Keratinocyte (primary cell): ENCODE results near the gene FBXW7. TPM values are rescaled to one million over a fixed set of nuclear protein-coding genes. Genes with fewer than 3 reads are reported as not detected.

Experiments
- DNase-seq: peaks from one replicate; pipeline ENCODE4 v3.0.0-alpha.2; 2011; ENCODE audit warnings: low read depth, missing footprints, low spot score
- FAIRE-seq: peaks from 2 replicates; lab custom pipeline; 2011; peaks lifted over from hg19 to GRCh38; lab: Jason Lieb, UNC
- H2AFZ ChIP-seq: 2 replicates; pipeline ENCODE4 v1.6.0; 2012; ENCODE audit warnings: low read length, control low read depth, inconsistent platforms; ENCODE audit not compliant: control insufficient read depth
- H3K27ac ChIP-seq: 2 replicates; pipeline ENCODE4 v1.5.1; 2011; ENCODE audit warnings: low read length; ENCODE audit not compliant: control insufficient read depth, insufficient read depth
- H3K27me3 ChIP-seq: 3 replicates; pipeline ENCODE4 v1.6.0; 2011; ENCODE audit warnings: low read length; ENCODE audit not compliant: control insufficient read depth, insufficient read depth; ENCODE audit errors: extremely low read depth
- H3K36me3 ChIP-seq, 2 experiments: 2 replicates in 1 of 2; 3 replicates in 1 of 2; pipeline ENCODE4 v1.5.1; 2011; ENCODE audit warnings: low read length in 2 of 2, mild to moderate bottlenecking in 1 of 2; ENCODE audit not compliant: control insufficient read depth in 2 of 2, insufficient read depth in 2 of 2; ENCODE audit errors: extremely low read depth in 1 of 2
- H3K4me1 ChIP-seq: 3 replicates; pipeline ENCODE4 v1.5.1; 2011; ENCODE audit warnings: low read length; ENCODE audit not compliant: control insufficient read depth, insufficient read depth; ENCODE audit errors: extremely low read depth
- H3K4me2 ChIP-seq: 3 replicates; pipeline ENCODE4 v1.6.0; 2011; ENCODE audit warnings: low read depth, low read length; ENCODE audit not compliant: control insufficient read depth, insufficient read depth; ENCODE audit errors: extremely low read depth
- H3K4me3 ChIP-seq, 3 experiments: fragments of 200-600 bp in 1 of 3; sonication (generic) in 1 of 3; 2 replicates in 2 of 3; 3 replicates in 1 of 3; pipeline ENCODE4 v1.5.1; 2011 to 2016; ENCODE audit warnings: low read length in 3 of 3, mild to moderate bottlenecking in 3 of 3, control low read depth in 2 of 3, inconsistent platforms in 1 of 3, low read depth in 1 of 3, mixed read lengths in 1 of 3, mixed run types in 1 of 3, moderate library complexity in 1 of 3; ENCODE audit not compliant: control insufficient read depth in 2 of 3, insufficient read depth in 2 of 3; ENCODE audit errors: extremely low read depth in 1 of 3
- H3K79me2 ChIP-seq: 2 replicates; pipeline ENCODE4 v1.6.0; 2012; ENCODE audit warnings: low read length; ENCODE audit not compliant: control insufficient read depth, insufficient read depth
- H3K9ac ChIP-seq: 3 replicates; pipeline ENCODE4 v1.6.0; 2011; ENCODE audit warnings: low read length; ENCODE audit not compliant: control insufficient read depth, insufficient read depth; ENCODE audit errors: extremely low read depth
- H3K9me1 ChIP-seq: 3 replicates; pipeline ENCODE4 v1.6.0; 2011; ENCODE audit warnings: low read length; ENCODE audit not compliant: control insufficient read depth, insufficient read depth; ENCODE audit errors: extremely low read depth
- H3K9me3 ChIP-seq: 2 replicates; pipeline ENCODE4 v1.5.1; 2012; ENCODE audit warnings: low read depth, low read length; ENCODE audit not compliant: control insufficient read depth
- H4K20me1 ChIP-seq: 3 replicates; pipeline ENCODE4 v1.6.0; 2011; ENCODE audit warnings: low read length; ENCODE audit not compliant: control insufficient read depth, insufficient read depth; ENCODE audit errors: extremely low read depth
- EZH2 ChIP-seq: IDR thresholded peaks from one replicate; pipeline ENCODE4 v1.6.1; 2012; ENCODE audit warnings: inconsistent platforms, mild to moderate bottlenecking, low read length, moderate library complexity
- dilution Hi-C: fragments of 300-500 bp; cut with MboI; formaldehyde crosslinking; loops from one replicate; pipeline ENCODE4 v1.7.0; 2020; ENCODE audit warnings: low sequenced_read_pairs; ENCODE audit not compliant: extremely low pct_ligation_motif_present
- polyA plus RNA-seq, 5 experiments: library from polyadenylated mRNA; depleted of rRNA in 3 of 5; stranded (reverse) in 3 of 5; stranded (forward) in 1 of 5; unstranded in 1 of 5; fragments of >200 nt; gene quantifications; 1 replicate in 1 of 5; 2 replicates in 3 of 5; 3 replicates in 1 of 5; pipeline versions ENCODE4 v1.2.1 to v1.2.3, GENCODE V29; 2011 to 2012; ENCODE audit warnings: missing spikeins in 2 of 5, low read depth in 1 of 5, low replicate concordance in 1 of 5
- TF ChIP-seq, protein P1 (sequence below), 3 experiments: IDR thresholded peaks in 1 of 3; conservative IDR thresholded peaks in 1 of 3; optimal IDR thresholded peaks in 1 of 3; 2 replicates in 2 of 3; 3 replicates in 1 of 3; pipeline versions ENCODE3 to v1.5.1; 2011; ENCODE audit warnings: low read length in 3 of 3, mild to moderate bottlenecking in 3 of 3, moderate library complexity in 2 of 3, control low read depth in 1 of 3, inconsistent platforms in 1 of 3; ENCODE audit not compliant: insufficient read depth in 2 of 3; ENCODE audit errors: extremely low read depth in 1 of 3

FBXW7 gene
- polyA plus RNA-seq, 1 donor (not counting 4 experiments of a cell fraction or from before 2014, with no cell fraction given): 39.6 TPM

DNA sequence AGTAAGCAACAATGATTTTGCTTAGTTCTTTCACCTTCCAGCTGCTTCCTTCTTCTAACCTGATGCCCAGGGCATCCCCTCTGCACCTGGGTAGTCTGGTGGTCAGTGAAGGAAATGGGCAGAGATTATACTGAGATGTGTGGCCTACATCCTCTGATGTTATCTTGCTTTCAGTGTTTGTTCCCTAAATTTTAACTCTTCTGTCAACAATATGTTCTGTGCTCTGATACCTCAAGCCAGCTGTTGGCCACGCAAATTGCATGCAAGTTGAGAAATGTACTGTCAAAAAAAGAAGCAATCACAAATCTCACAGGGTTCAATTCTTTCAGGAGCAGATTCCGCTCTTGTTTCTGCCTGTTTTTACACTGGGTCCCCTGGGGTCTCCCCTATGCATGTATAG lies 73.8 kb downstream of the FBXW7 start:
- dilution Hi-C loops: no loop called here
- H3K9me1 ChIP-seq: no peaks in the 10 kb centered on the region
- no peak for FAIRE-seq
- H3K9ac ChIP-seq: no peak overlapping the region
- H3K4me1 ChIP-seq: no peaks in the 10 kb centered on the region
- H2AFZ ChIP-seq: no peak overlapping the region
- H3K4me3 ChIP-seq: no peak overlapping the region
- H3K27me3 ChIP-seq: no peaks in the 10 kb centered on the region
- no peaks in the 10 kb centered on the region for H3K36me3 ChIP-seq
- no peak overlapping the region for H3K27ac ChIP-seq
- H4K20me1 ChIP-seq: no peaks in the 10 kb centered on the region
- H3K9me3 ChIP-seq: no peaks in the 10 kb centered on the region
- peaks cover 46% of the 10 kb centered on the region for H3K79me2 ChIP-seq
- H3K4me2 ChIP-seq: no peak overlapping the region
- TF ChIP-seq, protein P1, sequence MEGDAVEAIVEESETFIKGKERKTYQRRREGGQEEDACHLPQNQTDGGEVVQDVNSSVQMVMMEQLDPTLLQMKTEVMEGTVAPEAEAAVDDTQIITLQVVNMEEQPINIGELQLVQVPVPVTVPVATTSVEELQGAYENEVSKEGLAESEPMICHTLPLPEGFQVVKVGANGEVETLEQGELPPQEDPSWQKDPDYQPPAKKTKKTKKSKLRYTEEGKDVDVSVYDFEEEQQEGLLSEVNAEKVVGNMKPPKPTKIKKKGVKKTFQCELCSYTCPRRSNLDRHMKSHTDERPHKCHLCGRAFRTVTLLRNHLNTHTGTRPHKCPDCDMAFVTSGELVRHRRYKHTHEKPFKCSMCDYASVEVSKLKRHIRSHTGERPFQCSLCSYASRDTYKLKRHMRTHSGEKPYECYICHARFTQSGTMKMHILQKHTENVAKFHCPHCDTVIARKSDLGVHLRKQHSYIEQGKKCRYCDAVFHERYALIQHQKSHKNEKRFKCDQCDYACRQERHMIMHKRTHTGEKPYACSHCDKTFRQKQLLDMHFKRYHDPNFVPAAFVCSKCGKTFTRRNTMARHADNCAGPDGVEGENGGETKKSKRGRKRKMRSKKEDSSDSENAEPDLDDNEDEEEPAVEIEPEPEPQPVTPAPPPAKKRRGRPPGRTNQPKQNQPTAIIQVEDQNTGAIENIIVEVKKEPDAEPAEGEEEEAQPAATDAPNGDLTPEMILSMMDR (optimal IDR thresholded peaks at IDR 0.05 in 1 of 3, IDR thresholded peaks at IDR 0.05 in 1 of 3, conservative IDR thresholded peaks at IDR 0.05 in 1 of 3; ENCODE audit: extremely low read depth in 1 of 3, insufficient read depth in 2 of 3, low read length in 3 of 3): no peak
- TF ChIP-seq EZH2: no peak
- no peak for DNase-seq

DNA sequence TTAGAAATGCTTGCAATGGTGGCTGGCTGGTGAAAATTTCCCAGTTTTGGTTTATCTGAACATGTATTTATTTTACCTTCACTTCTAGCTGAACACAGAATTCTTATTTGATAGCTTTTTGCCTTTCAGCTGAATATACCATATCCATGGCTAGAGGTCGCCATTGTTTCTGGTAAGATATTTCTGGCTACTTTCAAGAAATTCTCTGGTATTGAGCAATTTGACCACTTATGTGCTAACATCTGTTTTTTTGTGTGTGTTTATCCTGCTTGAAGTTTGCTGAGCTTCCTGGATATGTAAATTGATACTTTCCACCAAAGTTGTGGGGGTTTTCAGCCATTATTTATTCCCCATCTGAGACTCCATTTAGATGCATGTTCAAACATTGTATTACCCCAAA lies 75.4 kb downstream of the FBXW7 start:
- Histone ChIP-seq H3K4me2 (no peak overlapping the region), H3K9ac (no peak overlapping the region), H3K9me3 (no peaks in the 10 kb centered on the region), H3K9me1 (no peaks in the 10 kb centered on the region), H3K4me1 (no peaks in the 10 kb centered on the region), H3K27me3 (no peaks in the 10 kb centered on the region), H3K4me3 (no peak overlapping the region), H2AFZ (no peak overlapping the region), H4K20me1 (peaks cover 4% of the 10 kb centered on the region), H3K27ac (no peak overlapping the region), H3K36me3 (no peaks in the 10 kb centered on the region), H3K79me2 (peaks cover 48% of the 10 kb centered on the region)
- FAIRE-seq (no peak), DNase-seq (no peak)
- no peak for TF ChIP-seq EZH2
- TF ChIP-seq, protein P1 (optimal IDR thresholded peaks at IDR 0.05 in 1 of 3, IDR thresholded peaks at IDR 0.05 in 1 of 3, conservative IDR thresholded peaks at IDR 0.05 in 1 of 3; ENCODE audit: extremely low read depth in 1 of 3, insufficient read depth in 2 of 3, low read length in 3 of 3): no peak
- dilution Hi-C loops: no loop called here
